ENCODE data around the gene UBAP1. TPM values are rescaled to one million over a fixed set of nuclear protein-coding genes. Genes with fewer than 3 reads are reported as not detected.

UBAP1 gene
- total RNA-seq, 1 donor from 2014 or later: 32.5 TPM

GRCh38 chr9:34177593-34178435 is 1.0 kb upstream of the UBAP1 start:
- no peaks in the 10 kb centered on the region for H3K36me3 Mint-ChIP-seq (ENCODE audit: low read depth, unreplicated experiment)
- H3K27me3 Mint-ChIP-seq (ENCODE audit: unreplicated experiment): peaks cover 4% of the 10 kb centered on the region
- peak overlapping the region; percentile 95 for H3K27ac Mint-ChIP-seq (ENCODE audit: unreplicated experiment)
- DNase-seq (ENCODE audit: low spot score): no peak
- H3K4me1 Mint-ChIP-seq (ENCODE audit: unreplicated experiment): peaks cover 15% of the 10 kb centered on the region
- H3K9me3 Mint-ChIP-seq (ENCODE audit: unreplicated experiment): no peaks in the 10 kb centered on the region
- peak overlapping the region; percentile 99 for H3K4me3 Mint-ChIP-seq (ENCODE audit: unreplicated experiment)
- no peak for TF ChIP-seq CTCF (IDR thresholded peaks at IDR 0.05; ENCODE audit: unreplicated experiment)

- Mint-ChIP-seq H3K36me3 (ENCODE audit: low read depth, unreplicated experiment) (no peaks in the 10 kb centered on the region), H3K4me3 (ENCODE audit: unreplicated experiment) (peak overlapping the region; percentile 99), H3K4me1 (ENCODE audit: unreplicated experiment) (peaks cover 15% of the 10 kb centered on the region), H3K27me3 (ENCODE audit: unreplicated experiment) (peaks cover 4% of the 10 kb centered on the region), H3K27ac (ENCODE audit: unreplicated experiment) (peak overlapping the region; percentile 95), H3K9me3 (ENCODE audit: unreplicated experiment) (no peaks in the 10 kb centered on the region)
- TF ChIP-seq CTCF (IDR thresholded peaks at IDR 0.05; ENCODE audit: unreplicated experiment): no peak
- DNase-seq (ENCODE audit: low spot score): no peak
These were observed 632 bp downstream of the UBAP1 start for GRCh38 chr9:34179213-34180136.

- peaks cover 4% of the 10 kb centered on the region for H3K4me1 Mint-ChIP-seq (ENCODE audit: unreplicated experiment)
- no peaks in the 10 kb centered on the region for H3K36me3 Mint-ChIP-seq (ENCODE audit: low read depth, unreplicated experiment)
- no peak overlapping the region for H3K27ac Mint-ChIP-seq (ENCODE audit: unreplicated experiment)
- H3K27me3 Mint-ChIP-seq (ENCODE audit: unreplicated experiment): no peaks in the 10 kb centered on the region
- no peaks in the 10 kb centered on the region for H3K9me3 Mint-ChIP-seq (ENCODE audit: unreplicated experiment)
- TF ChIP-seq CTCF (IDR thresholded peaks at IDR 0.05; ENCODE audit: unreplicated experiment): no peak
- no peak for DNase-seq (ENCODE audit: low spot score)
- H3K4me3 Mint-ChIP-seq (ENCODE audit: unreplicated experiment): no peak overlapping the region
These were observed 7.1 kb downstream of the UBAP1 start for GRCh38 chr9:34185778-34186551.

- H3K27me3 Mint-ChIP-seq (ENCODE audit: unreplicated experiment): peaks cover 1% of the 10 kb centered on the region
- peaks cover 4% of the 10 kb centered on the region for H3K9me3 Mint-ChIP-seq (ENCODE audit: unreplicated experiment)
- peaks cover 9% of the 10 kb centered on the region for H3K4me1 Mint-ChIP-seq (ENCODE audit: unreplicated experiment)
- H3K27ac Mint-ChIP-seq (ENCODE audit: unreplicated experiment): peak overlapping the region; percentile 46
- no peaks in the 10 kb centered on the region for H3K36me3 Mint-ChIP-seq (ENCODE audit: low read depth, unreplicated experiment)
- no peak overlapping the region for H3K4me3 Mint-ChIP-seq (ENCODE audit: unreplicated experiment)
- no peak for DNase-seq (ENCODE audit: low spot score)
- TF ChIP-seq CTCF (IDR thresholded peaks at IDR 0.05; ENCODE audit: unreplicated experiment): no peak
These were observed 9.0 kb downstream of the UBAP1 start for GRCh38 chr9:34187891-34188240.
